A673 (cell line): ENCODE results near the gene ADAT2. TPM values are rescaled to one million over a fixed set of nuclear protein-coding genes. Genes with fewer than 3 reads are reported as not detected.

ENCODE experiments used
- BruUV-seq: library from RNA; stranded (reverse); fragments of 400-500 nt; replicated peaks from 2 replicates; lab custom pipeline; 2021; lab: Mats Ljungman, UMichigan
- CTCF ChIA-PET: fragments of 300-600 bp; sonication (Branson Sonifier 250); formaldehyde crosslinking; loops from one replicate; lab custom pipeline; 2022; ENCODE audit warnings: antibody characterized with exemption; lab: Charles Lee
- POLR2A ChIA-PET: fragments of 300-600 bp; sonication (Branson Sonifier 250); formaldehyde crosslinking; loops from one replicate; lab custom pipeline; 2022; ENCODE audit warnings: antibody characterized with exemption; ENCODE audit not compliant: low non-redundant PET; lab: Charles Lee
- DNase-seq: peaks from one replicate; pipeline ENCODE4 v3.0.0-alpha.2; 2015; ENCODE audit warnings: low spot score
- H3K27ac ChIP-seq: fragments of 200-600 bp; sonication (generic); 2 replicates; pipeline ENCODE4 v1.5.1; 2016; ENCODE audit warnings: mixed run types, low read depth, mild to moderate bottlenecking, mixed read lengths, antibody characterized with exemption, low read length; ENCODE audit not compliant: poor library complexity, severe bottlenecking
- H3K27me3 ChIP-seq: fragments of 200-600 bp; sonication (generic); replicated peaks from 2 replicates; pipeline ENCODE4 v1.6.1; 2017; ENCODE audit warnings: mixed run types, low read depth, mild to moderate bottlenecking, mixed read lengths, antibody characterized with exemption, low read length; ENCODE audit not compliant: insufficient read depth, poor library complexity
- H3K36me3 ChIP-seq: fragments of 200-600 bp; sonication (generic); 2 replicates; pipeline ENCODE4 v1.6.1; 2016; ENCODE audit warnings: mixed run types, mild to moderate bottlenecking, mixed read lengths, antibody characterized with exemption, low read length; ENCODE audit not compliant: insufficient read depth, poor library complexity, severe bottlenecking
- H3K4me1 ChIP-seq: fragments of 200-600 bp; sonication (generic); 2 replicates; pipeline ENCODE4 v1.6.1; 2017; ENCODE audit warnings: mixed run types, mild to moderate bottlenecking, mixed read lengths, antibody characterized with exemption, low read length; ENCODE audit not compliant: insufficient read depth, poor library complexity, severe bottlenecking
- H3K4me3 ChIP-seq: fragments of 200-600 bp; sonication (generic); 2 replicates; pipeline ENCODE4 v1.5.1; 2016; ENCODE audit warnings: low read depth, mixed run types, mild to moderate bottlenecking, mixed read lengths, low read length; ENCODE audit not compliant: poor library complexity, severe bottlenecking
- H3K9me3 ChIP-seq: fragments of 200-600 bp; sonication (generic); 2 replicates; pipeline ENCODE4 v1.6.1; 2016; ENCODE audit warnings: mixed run types, low read depth, mild to moderate bottlenecking, mixed read lengths, antibody characterized with exemption, low read length; ENCODE audit not compliant: poor library complexity, severe bottlenecking
- EZH2 ChIP-seq: fragments of 200-600 bp; sonication (generic); IDR thresholded peaks from 2 replicates; pipeline ENCODE4 v1.6.1; 2017; ENCODE audit warnings: borderline replicate concordance, low read depth, mild to moderate bottlenecking, mixed read lengths, antibody characterized with exemption, low read length; ENCODE audit not compliant: poor library complexity, severe bottlenecking
- intact Hi-C: fragments of 100-400 bp; cut with micrococcal nuclease; formaldehyde crosslinking; loops from one replicate; pipeline ENCODE4 v1.10.0; 2022; ENCODE audit not compliant: unreplicated experiment
- total RNA-seq: library from RNA; stranded (reverse); gene quantifications from 2 replicates; pipeline ENCODE4 v1.2.3, GENCODE V29; 2021
- TF ChIP-seq, protein P1 (sequence below): fragments of 300-800, 200-600 bp; sonication (generic); conservative IDR thresholded peaks from 2 replicates; pipeline ENCODE4 v1.5.1; 2017; ENCODE audit warnings: low read depth, mild to moderate bottlenecking, antibody characterized with exemption, low read length, moderate library complexity, mixed read lengths

ADAT2 gene
- total RNA-seq, 1 experiment from 2014 or later: 9.9 TPM

- BruUV-seq: no TSS peak
- Histone ChIP-seq H3K4me3 (no peak overlapping the region), H3K36me3 (no peaks in the 10 kb centered on the region), H3K27me3 (no peaks in the 10 kb centered on the region), H3K27ac (no peak overlapping the region), H3K4me1 (no peaks in the 10 kb centered on the region), H3K9me3 (no peaks in the 10 kb centered on the region)
- CTCF ChIA-PET: no interaction called here
- POLR2A ChIA-PET: no interaction called here
- TF ChIP-seq, protein P1, sequence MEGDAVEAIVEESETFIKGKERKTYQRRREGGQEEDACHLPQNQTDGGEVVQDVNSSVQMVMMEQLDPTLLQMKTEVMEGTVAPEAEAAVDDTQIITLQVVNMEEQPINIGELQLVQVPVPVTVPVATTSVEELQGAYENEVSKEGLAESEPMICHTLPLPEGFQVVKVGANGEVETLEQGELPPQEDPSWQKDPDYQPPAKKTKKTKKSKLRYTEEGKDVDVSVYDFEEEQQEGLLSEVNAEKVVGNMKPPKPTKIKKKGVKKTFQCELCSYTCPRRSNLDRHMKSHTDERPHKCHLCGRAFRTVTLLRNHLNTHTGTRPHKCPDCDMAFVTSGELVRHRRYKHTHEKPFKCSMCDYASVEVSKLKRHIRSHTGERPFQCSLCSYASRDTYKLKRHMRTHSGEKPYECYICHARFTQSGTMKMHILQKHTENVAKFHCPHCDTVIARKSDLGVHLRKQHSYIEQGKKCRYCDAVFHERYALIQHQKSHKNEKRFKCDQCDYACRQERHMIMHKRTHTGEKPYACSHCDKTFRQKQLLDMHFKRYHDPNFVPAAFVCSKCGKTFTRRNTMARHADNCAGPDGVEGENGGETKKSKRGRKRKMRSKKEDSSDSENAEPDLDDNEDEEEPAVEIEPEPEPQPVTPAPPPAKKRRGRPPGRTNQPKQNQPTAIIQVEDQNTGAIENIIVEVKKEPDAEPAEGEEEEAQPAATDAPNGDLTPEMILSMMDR: no peak
- TF ChIP-seq EZH2: no peak
- no peak for DNase-seq
- intact Hi-C loops: no loop called here
Measured at GRCh38 chr6:143408151-143408786, 42.2 kb downstream of the ADAT2 start.

DNA sequence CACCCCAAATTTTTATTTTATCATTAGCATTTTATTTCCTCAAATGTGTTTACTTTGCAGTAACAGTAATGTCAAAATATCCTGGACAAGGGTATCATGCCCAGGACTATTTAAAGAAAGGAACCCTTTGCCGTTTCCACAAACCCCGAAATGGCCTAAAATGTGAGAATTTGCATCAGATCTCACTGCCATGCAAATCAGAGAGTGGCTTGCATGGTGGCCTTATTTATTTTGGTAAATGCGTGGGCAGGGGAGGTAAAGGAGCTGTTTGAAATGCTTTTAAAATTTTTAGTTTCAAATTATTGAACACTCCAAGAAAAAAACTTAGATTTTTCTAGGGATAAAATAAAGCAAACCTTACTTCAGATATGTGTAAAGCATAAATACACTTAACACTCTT is 43.8 kb downstream of the ADAT2 start:
- TF ChIP-seq, protein P1: no peak
- TF ChIP-seq EZH2: no peak
- H3K4me3 ChIP-seq: no peak overlapping the region
- no TSS peak for BruUV-seq
- no peak overlapping the region for H3K27ac ChIP-seq
- no peak for DNase-seq
- intact Hi-C loops: no loop called here
- no peaks in the 10 kb centered on the region for H3K27me3 ChIP-seq
- H3K36me3 ChIP-seq: no peaks in the 10 kb centered on the region
- ChIA-PET CTCF (no interaction called here), POLR2A (no interaction called here)
- no peaks in the 10 kb centered on the region for H3K4me1 ChIP-seq
- H3K9me3 ChIP-seq: no peaks in the 10 kb centered on the region

GRCh38 chr6:143405373-143406154 is 44.9 kb downstream of the ADAT2 start:
- DNase-seq: no peak
- Histone ChIP-seq H3K4me3 (no peak overlapping the region), H3K27me3 (no peaks in the 10 kb centered on the region), H3K27ac (no peak overlapping the region), H3K36me3 (no peaks in the 10 kb centered on the region), H3K4me1 (no peaks in the 10 kb centered on the region), H3K9me3 (no peaks in the 10 kb centered on the region)
- no peak for TF ChIP-seq EZH2
- TF ChIP-seq, protein P1: no peak
- ChIA-PET CTCF (no interaction called here), POLR2A (no interaction called here)
- intact Hi-C loops: no loop called here
- BruUV-seq: no TSS peak
